Muscle of leg (tissue), 11 donors: ENCODE data around the gene RBM5. TPM values are rescaled to one million over a fixed set of nuclear protein-coding genes. Genes with fewer than 3 reads are reported as not detected.

Experiments
- DNase-seq: peaks from one replicate; pipeline ENCODE4 v3.0.0; 2013
- H3K27ac ChIP-seq: one replicate; pipeline ENCODE4 v1.5.1; 2013; ENCODE audit warnings: mild to moderate bottlenecking, low read length, control low read depth
- H3K27me3 ChIP-seq: one replicate; pipeline ENCODE4 v1.6.1; 2013; ENCODE audit warnings: low read length; ENCODE audit not compliant: control insufficient read depth, insufficient read depth
- H3K36me3 ChIP-seq: one replicate; pipeline ENCODE4 v1.6.1; 2013; ENCODE audit warnings: low read length; ENCODE audit not compliant: control insufficient read depth, insufficient read depth
- H3K4me1 ChIP-seq: one replicate; pipeline ENCODE4 v1.6.1; 2013; ENCODE audit warnings: low read length; ENCODE audit not compliant: control insufficient read depth, insufficient read depth
- H3K4me3 ChIP-seq: one replicate; pipeline ENCODE4 v1.5.1; 2013; ENCODE audit warnings: low read length, control low read depth
- H3K9me3 ChIP-seq: replicated peaks from 2 replicates; pipeline ENCODE4 v1.6.1; 2013; ENCODE audit warnings: low read depth, low read length; ENCODE audit not compliant: control insufficient read depth
- WGBS: methylation state at CpG from one replicate; pipeline ENCODE4 v1.1.5; 2013; ENCODE audit warnings: missing lambda C conversion rate; ENCODE audit not compliant: insufficient coverage; 5-methylcytosine and 5-hydroxymethylcytosine counted together
- polyA plus RNA-seq, 8 donors: library from polyadenylated mRNA; unstranded; fragments of 120-200 nt; gene quantifications; one replicate each; pipeline versions ENCODE4 v1.2.1 to v1.2.3, GENCODE V29; 2013; ENCODE audit warnings: inconsistent platforms in 1 of 8, low replicate concordance in 1 of 8; ENCODE audit not compliant: insufficient read length in 8 of 8, insufficient read depth in 1 of 8
- total RNA-seq: library from RNA; stranded (reverse); fragments of 120-200 nt; gene quantifications from one replicate; pipeline ENCODE4 v1.2.4, GENCODE V29; 2013

RBM5 gene
- total and polyA plus RNA-seq, 9 donors = 126 to 206 (median 161) TPM

- no peaks in the 10 kb centered on the region for H3K36me3 ChIP-seq
- H3K9me3 ChIP-seq = no peaks in the 10 kb centered on the region
- peaks cover 35% of the 10 kb centered on the region for H3K4me1 ChIP-seq
- H3K27me3 ChIP-seq = peaks cover 5% of the 10 kb centered on the region
- no peak overlapping the region for H3K27ac ChIP-seq
- no peak for DNase-seq
- no peak overlapping the region for H3K4me3 ChIP-seq
- WGBS = 49% methylated on average over 5 of the region's 6 CpGs
Observed at GRCh38 chr3:50136714-50137405, 48.1 kb downstream of the RBM5 start.

DNA sequence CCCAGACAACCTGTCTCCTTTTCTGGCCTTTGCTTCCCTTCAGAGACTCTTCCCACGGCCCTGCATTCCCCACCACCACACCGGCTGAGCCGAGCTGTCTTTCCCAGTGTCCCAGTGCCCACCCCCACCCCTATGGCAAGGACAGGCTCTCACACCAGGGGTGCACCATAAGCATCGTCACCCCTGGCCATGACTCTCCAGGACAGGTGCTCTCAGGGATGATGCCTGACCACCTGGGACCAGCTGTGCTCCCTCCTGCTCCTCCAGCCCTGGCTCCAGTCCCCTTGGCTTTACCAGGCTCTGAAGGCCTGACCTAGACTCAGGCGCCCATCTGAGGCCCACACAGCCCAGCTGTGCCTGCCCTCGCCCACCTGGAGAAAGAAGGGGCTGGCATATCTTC lies 48.8 kb downstream of the RBM5 start:
- DNase-seq = no peak
- Histone ChIP-seq H3K27me3 (peaks cover 5% of the 10 kb centered on the region), H3K36me3 (no peaks in the 10 kb centered on the region), H3K27ac (no peak overlapping the region), H3K4me3 (no peak overlapping the region), H3K9me3 (no peaks in the 10 kb centered on the region), H3K4me1 (peaks cover 35% of the 10 kb centered on the region)
- 37% methylated on average over 4 of the region's 6 CpGs for WGBS

DNA sequence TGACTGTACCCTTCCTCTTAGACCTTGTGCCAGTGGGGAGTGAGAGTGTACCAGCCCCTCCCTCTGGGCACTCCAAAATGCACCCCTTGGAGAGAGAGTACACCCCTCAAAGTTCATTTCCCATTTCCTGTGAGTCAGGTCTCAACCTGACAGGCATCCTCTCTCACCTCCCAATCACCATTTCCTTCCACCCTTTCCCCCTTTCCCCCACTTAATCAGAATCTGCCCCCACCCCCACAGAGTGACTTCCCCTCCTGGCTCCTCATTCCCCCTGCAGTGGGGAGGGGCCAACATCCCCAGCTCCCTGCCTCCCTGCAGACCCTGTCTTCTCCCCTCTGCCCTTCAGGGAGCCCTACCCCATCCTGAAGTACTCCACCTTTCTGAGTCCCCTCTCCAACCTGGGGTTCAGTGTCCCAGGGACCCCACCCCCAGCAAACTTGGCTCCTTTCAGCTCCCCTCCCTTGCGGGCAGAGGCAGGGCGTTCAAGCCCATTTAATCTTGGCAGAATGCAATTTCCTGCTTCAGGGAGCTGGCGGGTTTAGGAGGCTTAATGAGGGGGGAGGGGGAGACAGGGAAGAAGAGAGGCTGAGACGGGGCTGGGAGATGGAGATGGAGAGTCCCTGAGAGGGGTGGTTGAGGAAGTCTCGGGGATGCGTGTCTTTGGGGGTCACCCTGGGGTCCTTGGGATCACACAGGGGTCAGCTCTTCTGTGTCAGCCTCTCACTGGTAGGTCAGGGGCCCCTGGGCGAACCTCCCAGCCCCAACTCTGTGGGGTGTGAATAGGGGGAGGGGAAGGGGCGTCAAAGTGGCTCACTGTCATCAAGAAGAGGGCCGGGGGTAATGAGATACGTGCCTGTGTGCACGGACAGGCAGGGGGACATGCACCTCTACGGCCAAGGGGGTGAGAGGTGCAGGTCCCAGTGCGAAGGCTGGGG lies 49.8 kb downstream of the RBM5 start:
- H3K9me3 ChIP-seq = no peaks in the 10 kb centered on the region
- H3K27me3 ChIP-seq = peaks cover 5% of the 10 kb centered on the region
- 11% methylated on average over 11 of the region's 13 CpGs for WGBS
- DNase-seq = peak; percentile 55
- H3K4me3 ChIP-seq = no peak overlapping the region
- no peak overlapping the region for H3K27ac ChIP-seq
- no peaks in the 10 kb centered on the region for H3K36me3 ChIP-seq
- H3K4me1 ChIP-seq = peaks cover 35% of the 10 kb centered on the region

DNA sequence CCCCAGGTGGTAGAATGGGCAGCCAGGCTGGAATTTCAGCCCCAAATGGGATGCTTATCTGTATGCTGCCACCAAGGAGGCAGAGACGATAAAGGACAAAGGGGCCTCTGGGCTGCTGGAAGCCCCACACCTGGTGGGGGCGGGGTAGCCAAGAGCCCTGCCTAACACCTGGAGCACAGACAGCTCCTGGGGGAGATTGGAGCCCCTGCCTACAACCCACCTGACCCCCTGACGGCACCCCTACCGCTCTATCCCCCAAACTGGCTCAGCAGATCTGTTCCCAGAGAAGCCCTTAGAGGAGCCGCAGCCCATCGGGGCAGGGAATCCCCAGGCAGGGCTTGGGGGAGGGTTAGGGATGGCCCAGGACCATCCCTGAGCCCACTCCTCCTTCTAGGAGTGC lies 50.6 kb downstream of the RBM5 start:
- no peak overlapping the region for H3K4me3 ChIP-seq
- H3K27me3 ChIP-seq = peaks cover 3% of the 10 kb centered on the region
- no peak for DNase-seq
- no peak overlapping the region for H3K27ac ChIP-seq
- peaks cover 35% of the 10 kb centered on the region for H3K4me1 ChIP-seq
- H3K9me3 ChIP-seq = no peaks in the 10 kb centered on the region
- H3K36me3 ChIP-seq = no peaks in the 10 kb centered on the region
- 67% methylated on average over 2 of the region's 6 CpGs for WGBS

GRCh38 chr3:50139718-50140423 lies 51.2 kb downstream of the RBM5 start:
- Histone ChIP-seq H3K27ac (no peak overlapping the region), H3K4me3 (no peak overlapping the region), H3K9me3 (no peaks in the 10 kb centered on the region), H3K36me3 (no peaks in the 10 kb centered on the region), H3K27me3 (peaks cover 3% of the 10 kb centered on the region), H3K4me1 (peaks cover 35% of the 10 kb centered on the region)
- no peak for DNase-seq
- 80% methylated on average over 13 of the region's 13 CpGs for WGBS

DNA sequence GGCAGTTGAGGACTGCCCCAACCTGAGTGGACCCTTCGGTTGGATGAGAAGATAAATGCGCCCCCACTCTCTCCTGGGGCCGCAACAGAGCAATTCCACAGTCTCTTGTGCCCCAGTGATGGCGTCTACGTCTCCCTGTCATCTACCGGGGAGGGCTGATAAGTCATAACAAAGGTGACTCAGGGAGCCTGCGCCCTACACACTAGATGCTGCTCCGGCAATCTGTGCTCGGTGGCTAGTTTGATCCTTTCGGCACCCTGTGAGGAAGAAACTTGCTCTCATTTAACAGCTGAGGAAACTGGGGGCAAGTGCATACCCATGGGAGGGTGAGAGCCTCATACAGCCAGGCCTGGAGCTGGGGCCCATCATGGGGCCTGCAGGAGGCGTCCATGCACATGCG lies 52.3 kb downstream of the RBM5 start:
- peaks cover 3% of the 10 kb centered on the region for H3K27me3 ChIP-seq
- H3K4me1 ChIP-seq = peaks cover 35% of the 10 kb centered on the region
- H3K4me3 ChIP-seq = no peak overlapping the region
- no peaks in the 10 kb centered on the region for H3K9me3 ChIP-seq
- no peaks in the 10 kb centered on the region for H3K36me3 ChIP-seq
- DNase-seq = no peak
- H3K27ac ChIP-seq = no peak overlapping the region
- WGBS = 68% methylated on average over 7 of the region's 12 CpGs

DNA sequence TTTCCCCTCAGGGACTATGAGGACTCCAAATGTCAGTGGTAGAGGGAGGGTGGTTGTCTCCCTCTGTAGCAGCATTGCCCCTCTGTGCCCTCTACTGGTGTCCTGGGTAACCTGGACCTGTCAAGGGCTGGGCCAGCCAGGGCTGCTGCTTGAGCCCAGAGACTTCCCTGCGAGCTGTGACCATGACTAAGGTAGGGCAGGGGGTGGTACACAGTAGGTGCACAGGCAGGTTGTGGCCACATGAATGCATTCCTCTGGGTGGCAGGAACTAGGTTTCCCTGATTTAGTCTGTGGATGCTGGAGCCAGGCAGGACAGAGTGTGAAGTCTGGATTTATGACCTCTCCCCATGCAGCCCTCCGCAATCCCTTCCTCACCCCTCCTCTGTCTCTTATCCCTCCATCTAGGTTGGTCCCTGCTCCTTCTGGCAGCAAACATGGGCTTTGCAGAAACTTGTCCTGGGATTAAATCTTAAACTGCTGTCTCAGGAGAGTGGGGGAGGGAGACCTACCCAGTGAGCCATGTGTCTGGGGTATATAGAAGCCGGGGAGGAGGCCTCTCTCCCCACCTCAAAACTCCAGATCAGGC lies 57.7 kb downstream of the RBM5 start:
- H3K9me3 ChIP-seq = no peaks in the 10 kb centered on the region
- H3K36me3 ChIP-seq = no peaks in the 10 kb centered on the region
- peaks cover 27% of the 10 kb centered on the region for H3K4me1 ChIP-seq
- no peak overlapping the region for H3K4me3 ChIP-seq
- H3K27ac ChIP-seq = no peak overlapping the region
- DNase-seq = no peak
- no peaks in the 10 kb centered on the region for H3K27me3 ChIP-seq
- WGBS = 89% methylated on average over 1 of the region's 3 CpGs

GRCh38 chr3:50147016-50147415 lies 58.3 kb downstream of the RBM5 start:
- DNase-seq = no peak
- no peak overlapping the region for H3K27ac ChIP-seq
- H3K4me3 ChIP-seq = no peak overlapping the region
- no peaks in the 10 kb centered on the region for H3K36me3 ChIP-seq
- WGBS = 91% methylated on average over 5 of the region's 7 CpGs
- no peaks in the 10 kb centered on the region for H3K27me3 ChIP-seq
- no peaks in the 10 kb centered on the region for H3K9me3 ChIP-seq
- H3K4me1 ChIP-seq = peaks cover 31% of the 10 kb centered on the region

DNA sequence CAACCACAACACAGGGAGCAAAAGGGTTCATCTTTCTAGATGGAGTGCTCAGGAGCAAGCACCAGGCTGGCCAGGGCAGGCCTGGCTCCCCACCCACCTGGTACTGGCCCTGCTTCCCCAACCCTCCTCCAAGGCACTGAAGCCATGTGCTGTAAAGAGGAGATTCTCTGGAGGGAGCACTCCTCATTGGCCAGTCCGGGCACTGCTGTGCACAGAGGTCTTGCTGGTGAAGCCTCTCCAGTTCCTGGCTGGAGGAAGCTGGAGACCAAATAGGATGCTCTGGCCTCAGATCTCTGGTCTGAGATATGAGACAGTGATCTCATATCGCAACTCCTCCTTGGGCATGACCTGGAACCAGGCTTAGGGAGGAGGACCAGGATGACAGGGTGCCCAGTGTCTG lies 58.7 kb downstream of the RBM5 start:
- Histone ChIP-seq H3K27ac (no peak overlapping the region), H3K9me3 (no peaks in the 10 kb centered on the region), H3K4me3 (no peak overlapping the region), H3K36me3 (no peaks in the 10 kb centered on the region), H3K27me3 (no peaks in the 10 kb centered on the region), H3K4me1 (peaks cover 33% of the 10 kb centered on the region)
- no peak for DNase-seq
- 86% methylated on average over 1 of the region's 2 CpGs for WGBS

- H3K9me3 ChIP-seq = no peaks in the 10 kb centered on the region
- H3K4me1 ChIP-seq = peaks cover 33% of the 10 kb centered on the region
- H3K27me3 ChIP-seq = no peaks in the 10 kb centered on the region
- H3K4me3 ChIP-seq = no peak overlapping the region
- no peak overlapping the region for H3K27ac ChIP-seq
- H3K36me3 ChIP-seq = no peaks in the 10 kb centered on the region
- DNase-seq = peak; percentile 70
- WGBS = 13% methylated on average over 6 of the region's 6 CpGs
Observed at GRCh38 chr3:50147861-50148260, 59.1 kb downstream of the RBM5 start.
